GM19372 (cell line): Measurements from ENCODE around the gene GABRP.
"Not testable (repeated sequence)": the region's sequence is repeated elsewhere in the genome, so short reads cannot be mapped to it uniquely, and the experiment has no call there.

ENCODE experiments used
- ATAC-seq: cut with Tn5 transposase; IDR thresholded peaks from one replicate; pipeline ENCODE4 v1.9.1; 2021; ENCODE audit warnings: mild to moderate bottlenecking, low read depth, moderate library complexity; ENCODE audit not compliant: unreplicated experiment

The GABRP gene

DNA sequence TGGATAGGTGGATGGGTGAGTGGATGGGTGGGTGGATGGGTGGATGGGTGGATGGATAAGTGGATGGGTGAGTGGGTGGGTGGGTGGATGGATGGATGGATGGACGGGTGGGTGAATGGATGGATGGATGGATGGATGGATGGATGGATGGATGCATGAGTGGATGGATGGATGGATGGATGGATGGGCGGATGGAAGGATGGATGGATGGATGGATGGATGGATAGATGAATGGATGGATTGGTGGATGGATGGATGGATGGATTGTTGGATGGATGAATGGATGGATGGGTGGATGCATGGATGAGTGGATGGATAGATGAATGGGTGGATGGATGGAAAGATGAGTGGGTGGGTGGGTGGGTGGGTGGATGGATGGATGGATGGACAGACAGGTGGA, 29.0 kb upstream of the GABRP start:
- not testable (repeated sequence) for ATAC-seq

DNA sequence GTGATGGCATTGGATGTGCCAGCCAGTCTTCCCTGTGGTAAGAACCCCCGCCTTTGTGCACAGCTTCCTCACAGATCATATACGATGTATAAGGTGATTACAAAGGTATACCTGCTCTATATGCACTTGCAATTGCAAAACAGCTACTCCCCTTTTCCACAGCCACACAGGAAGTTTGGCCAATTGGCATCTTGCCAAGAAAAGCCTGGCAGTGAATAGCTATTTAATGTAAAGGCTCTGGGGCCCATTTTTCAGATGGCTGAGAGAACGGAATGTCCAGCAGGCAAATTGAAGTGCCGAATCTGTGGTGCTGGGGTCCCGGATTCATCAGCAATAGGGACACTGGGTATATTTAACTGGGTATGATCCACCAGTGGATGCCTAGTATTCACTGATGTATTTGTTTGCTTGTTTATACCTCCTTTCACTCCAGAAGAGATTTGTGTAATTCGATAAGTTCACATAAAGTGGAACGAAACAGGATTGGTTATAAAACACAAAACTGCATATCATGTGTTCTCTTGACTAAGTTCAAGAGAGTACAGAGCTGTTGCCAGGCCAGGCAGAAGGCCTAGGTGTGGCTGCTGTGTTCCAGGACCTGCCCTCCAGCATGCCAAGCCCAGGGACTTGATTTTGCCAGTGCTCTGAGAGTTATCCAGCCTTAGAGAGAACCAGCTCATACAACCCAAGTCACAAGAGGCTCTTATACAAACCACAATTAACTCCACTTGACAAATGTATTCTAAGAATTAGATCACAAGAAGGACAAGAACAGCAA, 27.7 kb upstream of the GABRP start:
- no peak for ATAC-seq

DNA sequence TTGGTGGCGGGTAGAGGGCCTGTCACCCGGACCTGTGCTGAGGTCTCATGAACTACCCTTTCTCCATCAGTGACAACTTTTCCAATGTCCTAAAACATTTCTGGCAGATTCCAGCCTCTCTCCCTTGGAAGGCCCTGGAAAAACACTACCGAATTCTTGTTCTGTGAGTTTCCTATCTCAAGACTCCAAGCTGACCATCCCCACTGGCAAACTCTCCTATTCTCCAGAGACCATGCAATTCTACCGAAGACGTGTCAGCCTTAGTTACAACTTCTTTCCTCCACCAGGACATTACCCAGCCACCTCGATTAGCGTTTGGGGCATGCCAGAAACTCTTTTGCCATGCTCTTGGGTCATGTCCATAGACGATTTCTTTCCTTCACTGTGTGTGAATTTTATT, 26.8 kb upstream of the GABRP start:
- no peak for ATAC-seq

DNA sequence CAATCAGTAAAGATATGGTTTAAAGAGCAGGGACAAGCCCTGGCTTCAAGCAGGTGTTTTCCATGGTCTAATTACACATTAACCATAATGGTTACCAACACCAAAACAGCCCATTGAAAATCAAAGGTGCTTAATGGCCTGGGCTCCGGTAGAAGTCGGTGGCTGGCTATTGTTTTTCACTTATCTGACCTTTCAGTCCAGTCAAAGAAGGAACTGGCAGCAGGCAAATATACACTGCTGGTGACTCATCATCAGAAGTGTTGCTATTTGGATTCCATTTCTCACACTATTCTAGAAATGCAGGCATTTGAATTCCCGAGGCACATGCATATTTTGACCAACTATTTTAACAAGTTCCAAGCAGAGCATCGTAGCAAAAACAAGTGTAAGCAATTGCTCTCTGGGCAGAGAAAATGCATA, 26.3 kb upstream of the GABRP start:
- ATAC-seq, result peak; percentile 87

DNA sequence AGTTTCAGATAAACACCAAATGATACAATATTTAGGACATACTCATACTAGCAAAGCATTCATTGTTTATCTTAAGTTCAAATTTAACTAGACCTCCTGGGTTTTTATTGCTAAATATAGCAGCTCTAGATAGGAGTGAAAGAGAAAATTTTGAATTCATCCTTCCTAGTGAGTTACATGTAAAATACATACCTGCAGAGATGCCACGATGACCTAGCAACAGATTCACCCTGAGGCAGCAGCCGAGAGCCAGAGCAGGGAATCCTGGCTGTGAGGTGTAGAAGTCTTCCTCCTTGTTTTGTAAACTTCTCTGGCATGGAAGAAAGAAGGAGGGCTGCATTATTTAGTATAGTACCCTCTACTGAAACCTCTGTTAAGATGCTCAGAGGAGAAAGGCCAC, 25.9 kb upstream of the GABRP start:
- ATAC-seq, result no peak

DNA sequence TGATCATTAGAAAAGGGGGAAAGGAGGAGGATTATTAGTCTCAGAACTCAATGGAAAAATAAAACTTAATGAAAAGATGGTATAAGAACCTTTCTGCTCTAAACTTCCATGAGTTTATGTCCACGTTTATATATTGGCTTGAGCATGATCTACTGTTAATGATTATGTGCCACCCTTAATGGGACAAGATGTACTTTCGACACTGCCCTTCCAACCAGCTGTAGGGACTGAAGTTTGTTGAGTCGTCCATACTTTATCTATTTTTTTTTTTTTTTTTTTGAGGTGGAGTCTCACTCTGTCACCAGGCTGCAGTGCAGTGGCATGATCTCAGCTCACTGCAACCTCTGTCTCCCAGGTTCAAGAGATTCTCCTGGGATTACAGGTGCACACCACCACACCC, 25.0 kb upstream of the GABRP start:
- ATAC-seq, result no peak

DNA sequence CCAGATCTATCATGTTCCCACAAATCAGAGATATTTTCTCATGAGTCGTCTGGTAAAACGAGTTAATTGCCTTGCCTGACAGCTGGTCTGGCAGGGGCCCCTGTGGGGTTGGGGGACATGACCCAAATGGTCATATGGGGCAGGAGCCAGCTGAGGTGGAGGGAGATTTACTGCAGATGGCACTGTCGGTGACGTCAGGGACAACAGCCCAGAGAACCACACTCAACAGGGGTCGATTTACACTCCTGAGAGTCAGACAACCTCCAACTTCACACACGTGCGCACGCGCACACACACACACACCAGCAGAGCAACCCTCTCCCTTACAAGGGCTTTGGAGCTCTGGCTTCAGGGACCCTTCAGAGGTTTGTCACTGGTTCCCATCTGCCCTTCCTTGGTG, 23.4 kb upstream of the GABRP start:
- no peak for ATAC-seq

DNA sequence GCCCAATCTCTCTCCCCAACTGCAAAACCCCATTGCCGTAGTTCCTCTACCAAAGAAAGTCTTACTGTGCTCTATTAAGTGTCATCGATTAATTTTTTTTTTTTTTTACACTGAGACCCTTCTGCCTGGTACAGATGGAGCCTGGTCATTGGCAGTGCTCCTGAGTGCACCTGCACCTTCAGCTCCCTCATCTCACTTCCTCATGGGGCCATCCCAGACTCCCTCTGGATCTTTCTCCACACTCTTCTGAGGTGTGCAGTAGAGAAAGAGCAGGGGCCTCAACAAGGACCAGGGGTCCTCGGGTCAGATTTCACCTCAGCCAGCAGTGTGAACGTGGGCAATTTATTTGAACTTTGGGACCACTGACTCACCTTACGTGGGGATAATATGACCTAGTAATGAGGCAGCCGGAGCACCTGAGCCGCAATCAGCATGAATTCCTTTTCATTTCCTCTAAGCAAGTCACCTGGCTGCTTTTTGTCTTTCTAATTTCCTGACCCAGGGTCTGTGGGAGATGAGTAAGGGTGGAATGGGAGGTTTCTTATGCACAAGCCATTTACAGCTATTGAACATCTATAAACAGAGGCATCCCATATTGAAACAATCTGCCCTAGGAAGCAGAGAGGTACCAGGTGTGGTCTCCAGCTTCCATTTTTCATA, 22.3 kb upstream of the GABRP start:
- ATAC-seq, result no peak

DNA sequence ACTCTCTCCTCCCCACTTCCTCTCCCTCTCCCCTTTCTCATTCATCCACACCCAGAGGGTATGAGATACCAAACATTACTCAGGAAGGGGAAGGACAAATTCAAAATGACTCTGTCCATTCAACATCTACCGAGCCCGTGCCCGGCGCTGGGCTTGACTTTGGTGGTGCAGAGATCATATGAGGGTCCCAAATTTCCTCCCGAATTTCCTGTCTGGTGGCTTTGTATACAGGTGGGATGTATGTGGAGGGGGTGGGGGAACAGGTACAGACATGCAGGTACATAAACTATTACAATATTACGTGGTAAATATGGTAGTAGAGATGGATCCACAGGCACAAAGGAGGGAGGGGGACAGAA, 21.8 kb upstream of the GABRP start:
- ATAC-seq, result no peak

DNA sequence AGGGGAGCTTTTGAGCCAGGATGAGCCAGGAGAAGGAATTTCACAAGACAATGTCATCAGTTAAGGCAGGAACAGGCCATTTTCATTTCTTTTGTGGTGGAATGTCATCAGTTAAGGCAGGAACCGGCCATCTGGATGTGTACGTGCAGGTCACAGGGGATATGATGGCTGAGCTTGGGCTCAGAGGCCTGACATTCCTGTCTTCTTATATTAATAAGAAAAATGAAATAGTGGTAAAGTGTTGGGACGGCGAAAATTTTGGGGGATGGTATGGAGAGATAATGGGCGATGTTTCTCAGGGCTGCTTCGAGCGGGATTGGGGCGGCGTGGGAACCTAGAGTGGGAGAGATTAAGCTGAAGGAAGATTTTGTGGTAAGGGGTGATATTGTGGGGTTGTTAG, 21.2 kb upstream of the GABRP start:
- ATAC-seq, result not testable (repeated sequence)

DNA sequence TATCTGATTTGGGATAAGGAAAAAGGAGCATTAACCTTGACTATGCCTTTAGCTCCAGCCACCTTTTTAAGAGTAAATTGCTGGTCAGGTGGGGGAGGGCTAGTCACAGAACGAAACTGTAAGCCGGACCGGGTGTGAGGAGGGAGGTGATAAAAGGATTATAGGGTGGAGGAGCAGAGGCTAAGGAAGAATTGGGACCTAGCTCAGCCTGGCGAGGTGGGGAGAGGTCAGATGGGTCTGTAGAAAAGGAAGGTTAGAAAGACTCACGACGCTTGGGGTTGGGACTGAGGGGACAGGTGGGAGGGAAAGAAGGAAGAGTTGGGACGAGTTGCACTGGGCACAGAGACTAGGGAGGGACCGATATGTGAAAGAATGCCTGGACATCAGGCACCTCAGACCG, 17.7 kb upstream of the GABRP start:
- ATAC-seq, result not testable (repeated sequence)

DNA sequence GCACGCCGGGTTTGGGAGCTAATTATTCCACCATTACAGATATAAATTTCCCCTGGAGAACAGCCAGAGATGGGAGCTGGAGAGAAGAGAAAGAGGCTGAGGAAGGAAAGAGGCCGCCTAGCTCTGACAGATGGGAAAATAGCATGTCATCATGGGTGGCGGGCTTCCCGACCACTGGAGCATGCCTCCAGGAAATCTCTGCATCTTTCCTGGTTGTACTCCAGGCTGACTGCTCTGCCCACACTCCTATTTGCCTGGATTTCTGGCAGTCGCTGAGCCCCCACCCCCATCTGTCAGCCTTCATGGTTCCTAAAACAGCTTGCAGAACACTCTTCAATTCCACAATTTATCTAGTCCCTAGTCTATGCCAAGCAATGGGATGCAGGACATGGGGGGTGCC, 14.3 kb upstream of the GABRP start:
- ATAC-seq, result no peak

DNA sequence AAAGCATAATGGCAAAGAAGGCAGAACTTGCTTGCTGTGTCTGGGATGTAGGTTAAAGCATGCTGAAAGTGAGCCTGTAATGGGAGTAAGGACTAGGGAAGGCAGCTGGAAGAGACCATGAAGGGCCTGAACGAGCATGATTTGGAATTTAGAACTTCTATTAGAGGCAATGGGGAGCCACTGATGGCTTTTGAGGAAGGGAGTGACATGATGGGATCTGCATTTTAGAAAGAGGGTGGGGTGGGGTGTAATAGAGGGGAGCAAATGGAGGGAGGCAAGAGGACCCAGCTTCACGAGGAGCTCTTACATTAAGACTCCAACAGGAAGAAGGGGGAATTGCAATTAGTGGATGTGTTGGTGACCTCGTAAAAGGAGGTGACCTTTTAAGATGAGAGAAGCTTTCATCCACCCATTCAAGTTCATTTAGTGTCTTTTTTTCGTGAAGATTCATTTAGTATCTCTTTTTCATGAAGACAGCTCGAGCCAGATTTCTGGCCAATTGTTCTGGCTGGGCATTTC, 13.6 kb upstream of the GABRP start:
- no peak for ATAC-seq

DNA sequence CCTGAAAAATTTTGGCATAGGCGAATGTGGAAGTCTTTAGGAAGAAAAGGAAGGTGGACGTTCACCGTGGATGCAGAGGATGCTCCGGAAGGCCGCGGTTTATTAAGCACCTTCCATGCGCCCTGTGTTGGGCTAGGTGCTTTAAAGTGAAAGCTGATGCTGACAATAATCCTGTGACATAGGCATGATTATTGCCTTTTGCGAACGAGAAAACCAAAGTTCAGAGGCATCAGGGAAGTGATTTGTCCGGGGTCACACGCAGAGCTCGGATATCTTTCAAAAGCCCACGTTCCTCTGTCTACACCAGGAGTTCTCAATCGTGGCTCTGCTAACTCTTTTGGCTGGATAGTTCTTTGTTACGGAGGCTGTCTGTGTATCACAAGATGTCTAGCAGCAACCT, 12.0 kb upstream of the GABRP start:
- no peak for ATAC-seq

DNA sequence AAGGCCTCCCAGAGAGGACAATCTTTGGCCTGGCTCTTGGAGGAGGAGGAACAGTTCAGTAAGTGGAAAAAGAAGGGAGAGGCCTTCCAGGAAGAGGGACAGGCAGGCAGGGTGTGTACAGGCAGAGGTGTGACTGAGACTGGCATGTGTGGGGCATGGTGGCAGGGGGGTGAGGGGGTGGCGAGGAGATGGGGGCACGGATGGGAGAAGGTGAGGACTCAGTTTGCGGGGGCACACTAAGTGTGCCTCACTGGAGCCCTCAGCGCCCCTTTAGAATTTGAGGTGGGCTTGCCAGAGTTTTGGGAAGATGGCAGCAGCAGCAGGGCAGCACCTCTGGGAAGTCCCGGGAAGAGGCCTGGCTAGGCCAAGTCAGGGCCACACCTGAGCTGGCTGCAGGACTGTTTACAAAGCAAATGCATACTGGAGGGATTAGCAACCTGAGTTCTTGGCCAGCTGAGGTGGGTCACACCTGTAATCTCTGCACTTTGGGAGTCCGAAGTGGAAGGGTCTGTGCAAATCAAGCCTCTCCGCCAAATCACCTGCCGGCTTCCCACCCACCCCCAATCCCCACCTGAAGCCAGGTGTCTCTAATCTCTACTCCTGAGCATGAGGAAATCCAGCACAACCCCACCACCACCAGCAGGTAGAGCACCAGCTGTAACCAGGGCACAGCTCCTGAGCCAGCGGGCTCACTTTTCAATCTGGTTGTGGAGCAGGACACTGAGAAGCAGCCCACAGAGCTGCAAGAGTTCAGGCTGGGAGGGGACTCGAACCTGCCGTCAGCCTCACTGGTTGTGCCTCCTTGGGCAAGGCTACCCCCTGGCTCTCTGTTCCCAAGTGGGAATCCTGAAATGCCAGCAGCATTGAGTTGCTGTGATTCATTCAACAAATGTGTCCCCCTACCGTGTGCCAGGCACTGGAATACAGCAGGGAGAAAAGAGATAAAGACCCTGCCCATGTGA, 10.2 kb upstream of the GABRP start:
- ATAC-seq, result no peak

DNA sequence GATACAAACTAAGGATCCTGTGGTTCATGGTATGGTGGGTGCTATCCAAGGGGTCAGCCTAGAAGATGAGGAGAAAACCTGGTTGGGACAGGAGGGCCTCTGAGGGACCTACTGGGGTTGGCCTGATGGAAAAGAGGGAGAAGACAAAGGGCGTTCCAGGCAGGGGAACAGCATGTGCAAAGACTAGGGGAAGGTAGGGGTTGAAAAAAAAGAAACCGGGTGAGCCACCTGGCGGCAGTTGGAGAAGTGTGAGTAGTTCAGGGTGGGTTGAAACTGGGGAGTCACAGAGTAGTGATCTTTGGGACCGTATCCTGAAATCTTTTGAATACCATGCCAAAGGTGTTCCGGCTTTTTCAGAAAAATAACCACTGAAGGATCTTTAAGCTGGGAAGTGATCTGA, 8.7 kb upstream of the GABRP start:
- ATAC-seq, result no peak

DNA sequence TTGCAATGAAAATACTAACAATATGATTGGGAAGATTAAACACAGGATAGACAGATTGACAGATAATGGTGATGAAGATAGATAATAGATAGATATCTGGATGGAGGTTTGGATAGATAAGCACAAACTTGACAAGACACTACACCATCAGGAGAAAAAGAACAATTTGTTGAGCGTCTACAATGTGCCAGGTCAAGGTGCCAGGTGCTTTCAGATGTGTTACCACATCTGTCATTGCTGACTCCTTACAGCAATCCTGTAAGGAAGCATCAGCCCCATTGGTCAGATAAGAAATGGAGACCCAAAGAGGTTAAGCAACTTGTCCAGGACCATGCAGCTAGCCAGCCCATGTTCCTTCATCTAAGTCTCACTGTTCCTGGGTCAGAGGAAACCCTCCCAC, 1.6 kb upstream of the GABRP start:
- ATAC-seq, result no peak

DNA sequence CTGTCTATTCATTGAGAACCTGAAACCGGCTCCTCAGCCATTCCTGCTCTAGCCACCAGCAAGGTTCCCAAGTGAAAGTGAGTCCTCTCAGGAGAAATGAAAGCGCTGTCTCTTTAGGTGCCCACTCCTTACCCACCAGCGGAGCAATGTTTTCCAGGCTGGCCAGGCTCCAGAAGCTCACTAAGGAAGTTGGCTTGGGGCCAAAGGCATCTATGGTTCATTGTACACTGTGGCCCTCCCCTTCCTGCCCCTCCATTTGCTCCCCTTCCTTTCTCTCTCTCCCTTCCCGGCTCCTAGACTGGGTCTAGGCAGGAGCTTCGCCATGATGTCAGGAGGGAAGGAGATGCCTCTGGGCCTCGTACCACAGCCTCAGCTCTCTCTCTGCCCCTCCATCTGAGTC, 1.1 kb upstream of the GABRP start:
- ATAC-seq, result no peak

DNA sequence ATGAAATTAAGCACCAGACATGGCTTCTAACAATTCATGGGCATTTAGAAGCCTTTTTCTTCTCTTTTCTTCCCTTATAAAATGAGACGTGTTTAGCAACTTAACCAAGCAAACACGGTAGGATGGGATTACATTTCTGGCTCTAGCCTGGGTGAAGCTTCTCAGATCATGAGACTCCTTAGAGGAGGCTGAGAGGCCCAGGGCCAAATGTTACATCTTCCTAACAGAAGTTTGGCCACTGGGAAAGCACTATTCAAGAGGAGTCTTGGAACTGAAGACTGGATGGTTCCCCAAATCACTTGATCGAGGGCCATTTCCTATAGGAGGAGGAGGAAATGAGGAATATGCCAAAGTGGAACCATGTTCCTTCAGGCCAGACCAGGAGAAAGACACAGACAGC, 1.9 kb downstream of the GABRP start:
- ATAC-seq, result no peak

DNA sequence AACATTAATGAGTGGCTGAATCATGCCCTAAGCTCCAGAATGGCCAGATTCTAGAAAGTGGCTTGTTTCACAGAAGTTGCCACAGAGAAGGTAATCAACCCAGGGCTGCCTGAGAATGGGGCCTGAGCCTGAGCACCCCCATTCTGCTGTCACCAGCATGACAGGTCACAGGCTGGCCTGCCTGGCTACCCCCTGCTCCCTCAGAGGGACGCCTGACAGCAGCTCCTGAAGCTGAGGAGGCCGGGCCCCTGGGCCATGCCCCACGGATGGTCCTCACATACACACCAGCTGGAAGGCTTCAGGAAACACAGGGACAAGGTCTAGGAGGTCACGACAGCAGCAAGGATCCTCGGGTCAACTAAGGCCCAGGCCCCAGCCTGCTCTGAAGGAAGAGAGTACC, 3.7 kb downstream of the GABRP start:
- ATAC-seq, result no peak
